OCI-LY1 (cell line): ENCODE results near the gene ZMYM5.

Source experiments
- H2AFZ ChIP-seq: fragments of 200-600 bp; sonication (generic), shearing (Covaris generic); 2 replicates; pipeline ENCODE4 v1.6.0; 2014; ENCODE audit warnings: antibody characterized with exemption, mild to moderate bottlenecking, low read length
- H3F3A ChIP-seq: fragments of 200-600 bp; sonication (generic), shearing (Covaris generic); 2 replicates; pipeline ENCODE4 v1.6.0; 2014; ENCODE audit warnings: mild to moderate bottlenecking, antibody characterized with exemption, low read length, moderate library complexity; ENCODE audit not compliant: insufficient read depth
- H3K27ac ChIP-seq: fragments of 200-600 bp; sonication (generic); 2 replicates; pipeline ENCODE4 v1.5.1; 2014; ENCODE audit warnings: low read length, mixed run types, mild to moderate bottlenecking, low read depth; ENCODE audit not compliant: poor library complexity, severe bottlenecking
- H3K27me3 ChIP-seq: fragments of 200-600 bp; sonication (generic); 2 replicates; pipeline ENCODE4 v1.6.0; 2014; ENCODE audit warnings: antibody characterized with exemption, mild to moderate bottlenecking, low read length, moderate library complexity; ENCODE audit not compliant: insufficient read depth
- H3K36me3 ChIP-seq: fragments of 200-600 bp; sonication (generic); 2 replicates; pipeline ENCODE4 v1.6.1; 2014; ENCODE audit warnings: mild to moderate bottlenecking, antibody characterized with exemption, low read length, moderate library complexity, mixed read lengths; ENCODE audit not compliant: insufficient read depth
- H3K4me1 ChIP-seq: fragments of 200-600 bp; sonication (generic); 2 replicates; pipeline ENCODE4 v1.5.1; 2014; ENCODE audit warnings: mild to moderate bottlenecking, low read length, moderate library complexity; ENCODE audit not compliant: insufficient read depth, severe bottlenecking
- H3K4me2 ChIP-seq: fragments of 200-600 bp; sonication (generic), shearing (Covaris generic); 2 replicates; pipeline ENCODE4 v1.6.1; 2014; ENCODE audit warnings: low read length
- H3K4me3 ChIP-seq: fragments of 200-600 bp; sonication (generic); 2 replicates; pipeline ENCODE4 v1.5.1; 2014; ENCODE audit warnings: low read length, low read depth, mild to moderate bottlenecking, mixed read lengths; ENCODE audit not compliant: poor library complexity, severe bottlenecking
- H3K79me2 ChIP-seq: fragments of 200-600 bp; shearing (Covaris generic); 2 replicates; pipeline ENCODE4 v1.6.1; 2016; ENCODE audit warnings: mixed run types, low read length, mixed read lengths; ENCODE audit not compliant: insufficient read depth
- H3K9ac ChIP-seq: fragments of 200-600 bp; sonication (generic), shearing (Covaris generic); 2 replicates; pipeline ENCODE4 v1.6.1; 2014; ENCODE audit warnings: mild to moderate bottlenecking, low read length, mixed read lengths
- H3K9me2 ChIP-seq: fragments of 200-600 bp; sonication (generic), shearing (Covaris generic); 2 replicates; pipeline ENCODE4 v1.6.1; 2014; ENCODE audit warnings: low read depth, mild to moderate bottlenecking, low read length, mixed read lengths
- H3K9me3 ChIP-seq: fragments of 200-600 bp; shearing (Covaris generic); 2 replicates; pipeline ENCODE4 v1.6.1; 2014; ENCODE audit warnings: low read length, mixed read lengths
- H4K20me1 ChIP-seq: fragments of 200-600 bp; sonication (generic), shearing (Covaris generic); 2 replicates; pipeline ENCODE4 v1.6.0; 2016; ENCODE audit warnings: mild to moderate bottlenecking, low read length; ENCODE audit not compliant: insufficient read depth
- CTCF ChIP-seq: fragments of 200-600 bp; sonication (generic), shearing (Covaris generic); IDR thresholded peaks from 2 replicates; pipeline ENCODE4 v1.5.1; 2017; ENCODE audit warnings: mild to moderate bottlenecking, antibody characterized with exemption, low read length, moderate library complexity, mixed read lengths
- EZH2 ChIP-seq: fragments of 200-600 bp; sonication (generic), shearing (Covaris generic); IDR thresholded peaks from 2 replicates; pipeline ENCODE4 v1.8.0; 2017; ENCODE audit warnings: borderline replicate concordance, mixed run types, mild to moderate bottlenecking, antibody characterized with exemption, low read length, moderate library complexity, mixed read lengths

The ZMYM5 gene

GRCh38 chr13:19822673-19823072, 40.8 kb downstream of the ZMYM5 start:
- peaks cover 32% of the 10 kb centered on the region for H3K36me3 ChIP-seq
- H3K4me1 ChIP-seq = no peaks in the 10 kb centered on the region
- no peak overlapping the region for H3K27ac ChIP-seq
- no peaks in the 10 kb centered on the region for H3K79me2 ChIP-seq
- TF ChIP-seq EZH2 (no peak), CTCF (no peak)
- H3K27me3 ChIP-seq = no peaks in the 10 kb centered on the region
- H3K9me3 ChIP-seq = no peaks in the 10 kb centered on the region
- H3K4me3 ChIP-seq = no peak overlapping the region
- no peaks in the 10 kb centered on the region for H3F3A ChIP-seq
- H2AFZ ChIP-seq = no peak overlapping the region
- no peak overlapping the region for H3K9ac ChIP-seq
- no peaks in the 10 kb centered on the region for H3K9me2 ChIP-seq
- H3K4me2 ChIP-seq = no peak overlapping the region
- H4K20me1 ChIP-seq = no peaks in the 10 kb centered on the region

- H3K4me3 ChIP-seq = no peak overlapping the region
- TF ChIP-seq EZH2 (no peak), CTCF (peak; percentile 57)
- H3K4me1 ChIP-seq = no peaks in the 10 kb centered on the region
- H3K27me3 ChIP-seq = no peaks in the 10 kb centered on the region
- no peak overlapping the region for H2AFZ ChIP-seq
- no peaks in the 10 kb centered on the region for H3K9me2 ChIP-seq
- H3K4me2 ChIP-seq = no peak overlapping the region
- H3K27ac ChIP-seq = no peak overlapping the region
- no peaks in the 10 kb centered on the region for H3K79me2 ChIP-seq
- H3K9me3 ChIP-seq = no peaks in the 10 kb centered on the region
- no peaks in the 10 kb centered on the region for H4K20me1 ChIP-seq
- H3K36me3 ChIP-seq = peaks cover 12% of the 10 kb centered on the region; the same call in 1 of the 2 replicates
- H3K9ac ChIP-seq = no peak overlapping the region
- H3F3A ChIP-seq = no peaks in the 10 kb centered on the region
These were observed 45.1 kb downstream of the ZMYM5 start for GRCh38 chr13:19818223-19818842.

GRCh38 chr13:19817510-19818158, 45.8 kb downstream of the ZMYM5 start:
- Histone ChIP-seq H3K4me3 (no peak overlapping the region), H3K9me3 (no peaks in the 10 kb centered on the region), H2AFZ (no peak overlapping the region), H3K27me3 (no peaks in the 10 kb centered on the region), H3F3A (no peaks in the 10 kb centered on the region), H3K36me3 (peaks cover 10% of the 10 kb centered on the region; the same call in 1 of the 2 replicates), H3K4me1 (no peaks in the 10 kb centered on the region), H3K79me2 (no peaks in the 10 kb centered on the region), H3K27ac (no peak overlapping the region), H3K9me2 (no peaks in the 10 kb centered on the region), H3K9ac (no peak overlapping the region), H4K20me1 (no peaks in the 10 kb centered on the region), H3K4me2 (no peak overlapping the region)
- TF ChIP-seq CTCF (no peak), EZH2 (no peak)
